Loucy (cell line): ENCODE results near the gene TOM1L2.

ENCODE experiments used
- CTCF ChIP-seq: fragments of 200-600 bp; sonication (generic); conservative IDR thresholded peaks from 2 replicates; pipeline ENCODE4 v1.5.1; 2014; ENCODE audit warnings: mild to moderate bottlenecking, antibody characterized with exemption, low read length
- EZH2phosphoT487 ChIP-seq: fragments of 200-600 bp; IDR thresholded peaks from 2 replicates; pipeline ENCODE4 v1.6.1; 2018; ENCODE audit warnings: antibody characterized with exemption, mild to moderate bottlenecking, moderate library complexity, borderline replicate concordance

GRCh38 chr17:17830740-17831207 lies 141.4 kb downstream of the TOM1L2 start:
- no peak for TF ChIP-seq CTCF
- no peak for TF ChIP-seq EZH2phosphoT487
